Osteoblast (primary cell): ENCODE measurements around the gene DAO. TPM values are rescaled to one million over a fixed set of nuclear protein-coding genes. Genes with fewer than 3 reads are reported as not detected.

ENCODE experiments used
- DNase-seq: peaks from one replicate; pipeline ENCODE4 v3.0.0; 2011; ENCODE audit warnings: low spot score, mixed read lengths; ENCODE audit not compliant: insufficient read length; ENCODE audit errors: missing footprints
- H2AFZ ChIP-seq: 2 replicates; pipeline ENCODE4 v1.6.0; 2011; ENCODE audit warnings: mild to moderate bottlenecking, low read length
- H3K27ac ChIP-seq: 2 replicates; pipeline ENCODE4 v1.5.1; 2011; ENCODE audit warnings: mild to moderate bottlenecking, low read depth, low read length, moderate library complexity
- H3K27me3 ChIP-seq: 2 replicates; pipeline ENCODE4 v1.6.0; 2012; ENCODE audit warnings: mild to moderate bottlenecking, control low read depth, inconsistent platforms, low read length, moderate library complexity; ENCODE audit not compliant: insufficient read depth
- H3K36me3 ChIP-seq: 2 replicates; pipeline ENCODE4 v1.5.1; 2011; ENCODE audit warnings: mild to moderate bottlenecking, low read length, control low read depth, moderate library complexity; ENCODE audit not compliant: insufficient read depth
- H3K4me1 ChIP-seq: 2 replicates; pipeline ENCODE4 v1.5.1; 2011; ENCODE audit warnings: mild to moderate bottlenecking, low read length, control low read depth, moderate library complexity; ENCODE audit not compliant: insufficient read depth
- H3K4me2 ChIP-seq: 2 replicates; pipeline ENCODE4 v1.6.0; 2011; ENCODE audit warnings: mild to moderate bottlenecking, low read length; ENCODE audit not compliant: insufficient read depth
- H3K4me3 ChIP-seq: fragments of 200-600 bp; sonication (generic); 3 replicates; pipeline ENCODE4 v1.5.1; 2012; ENCODE audit warnings: mild to moderate bottlenecking, low read length, inconsistent platforms; ENCODE audit not compliant: insufficient read depth
- H3K79me2 ChIP-seq: 2 replicates; pipeline ENCODE4 v1.6.0; 2012; ENCODE audit warnings: mild to moderate bottlenecking, low read length, control low read depth, inconsistent platforms; ENCODE audit not compliant: insufficient read depth
- H3K9me3 ChIP-seq: 2 replicates; pipeline ENCODE4 v1.5.1; 2011; ENCODE audit warnings: low read depth, low read length, control low read depth
- H4K20me1 ChIP-seq: 2 replicates; pipeline ENCODE4 v1.6.0; 2012; ENCODE audit warnings: mild to moderate bottlenecking, low read length, control low read depth; ENCODE audit not compliant: insufficient read depth
- total RNA-seq: library from RNA; depleted of rRNA; stranded (reverse); fragments of >200 nt; gene quantifications from 2 replicates; pipeline ENCODE4 v1.2.3, GENCODE V29; 2012
- TF ChIP-seq, protein P1 (sequence below): IDR thresholded peaks from 2 replicates; pipeline ENCODE4 v1.5.1; 2011; ENCODE audit warnings: mild to moderate bottlenecking, low read depth, low read length, moderate library complexity; ENCODE audit errors: extremely low read depth

The DAO gene
- total RNA-seq = not detected in 2 replicates

DNA sequence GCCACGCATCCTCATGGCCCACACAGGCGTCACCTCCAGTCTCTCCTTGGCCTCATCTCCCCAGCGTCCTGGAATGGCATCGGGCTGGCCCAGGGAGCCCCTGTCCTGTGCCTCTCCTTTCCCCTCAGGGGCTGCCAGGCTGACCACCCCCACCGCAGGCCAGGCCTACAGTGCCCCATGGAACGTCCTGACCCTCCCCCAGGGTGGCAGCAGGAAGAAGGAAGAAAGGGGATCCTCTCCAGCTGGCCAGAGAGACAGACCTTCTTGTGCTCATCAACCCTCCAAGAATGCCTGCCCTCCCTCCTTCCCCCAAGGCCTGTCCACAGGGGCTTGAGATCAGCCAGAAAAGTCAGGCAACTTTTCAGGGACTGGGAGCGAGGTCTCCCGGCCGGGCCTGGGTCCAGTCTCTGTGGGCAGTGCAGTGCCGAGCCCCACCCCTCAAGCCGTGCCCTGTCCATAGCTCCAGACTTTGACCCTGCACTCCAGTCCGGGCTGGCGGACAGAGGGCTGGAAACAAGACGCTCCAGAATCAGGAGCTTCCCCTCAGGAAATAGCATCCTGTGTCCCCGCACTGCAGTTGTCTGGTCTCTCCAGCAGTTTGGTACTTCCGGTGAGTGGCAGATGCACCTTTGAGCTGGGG, at the start of gene DAO:
Gene DAO, plus strand, starts transcription at position 478 of the 640 bp plus-strand sequence. CDS start 4,915 bp downstream, outside the sequence.
- no peaks in the 10 kb centered on the region for H3K79me2 ChIP-seq
- H3K4me2 ChIP-seq = no peak within 1 kb of the TSS
- H3K36me3 ChIP-seq = no peaks in the 10 kb centered on the region
- no peak within 1 kb of the TSS for H2AFZ ChIP-seq
- no peaks in the 10 kb centered on the region for H3K9me3 ChIP-seq
- peaks cover 9% of the 10 kb centered on the region for H3K27me3 ChIP-seq
- TF ChIP-seq, protein P1, sequence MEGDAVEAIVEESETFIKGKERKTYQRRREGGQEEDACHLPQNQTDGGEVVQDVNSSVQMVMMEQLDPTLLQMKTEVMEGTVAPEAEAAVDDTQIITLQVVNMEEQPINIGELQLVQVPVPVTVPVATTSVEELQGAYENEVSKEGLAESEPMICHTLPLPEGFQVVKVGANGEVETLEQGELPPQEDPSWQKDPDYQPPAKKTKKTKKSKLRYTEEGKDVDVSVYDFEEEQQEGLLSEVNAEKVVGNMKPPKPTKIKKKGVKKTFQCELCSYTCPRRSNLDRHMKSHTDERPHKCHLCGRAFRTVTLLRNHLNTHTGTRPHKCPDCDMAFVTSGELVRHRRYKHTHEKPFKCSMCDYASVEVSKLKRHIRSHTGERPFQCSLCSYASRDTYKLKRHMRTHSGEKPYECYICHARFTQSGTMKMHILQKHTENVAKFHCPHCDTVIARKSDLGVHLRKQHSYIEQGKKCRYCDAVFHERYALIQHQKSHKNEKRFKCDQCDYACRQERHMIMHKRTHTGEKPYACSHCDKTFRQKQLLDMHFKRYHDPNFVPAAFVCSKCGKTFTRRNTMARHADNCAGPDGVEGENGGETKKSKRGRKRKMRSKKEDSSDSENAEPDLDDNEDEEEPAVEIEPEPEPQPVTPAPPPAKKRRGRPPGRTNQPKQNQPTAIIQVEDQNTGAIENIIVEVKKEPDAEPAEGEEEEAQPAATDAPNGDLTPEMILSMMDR = no peak
- no peaks in the 10 kb centered on the region for H4K20me1 ChIP-seq
- no peak for DNase-seq
- no peak within 1 kb of the TSS for H3K4me3 ChIP-seq
- no peak within 1 kb of the TSS for H3K27ac ChIP-seq
- H3K4me1 ChIP-seq = no peaks in the 10 kb centered on the region

DNA sequence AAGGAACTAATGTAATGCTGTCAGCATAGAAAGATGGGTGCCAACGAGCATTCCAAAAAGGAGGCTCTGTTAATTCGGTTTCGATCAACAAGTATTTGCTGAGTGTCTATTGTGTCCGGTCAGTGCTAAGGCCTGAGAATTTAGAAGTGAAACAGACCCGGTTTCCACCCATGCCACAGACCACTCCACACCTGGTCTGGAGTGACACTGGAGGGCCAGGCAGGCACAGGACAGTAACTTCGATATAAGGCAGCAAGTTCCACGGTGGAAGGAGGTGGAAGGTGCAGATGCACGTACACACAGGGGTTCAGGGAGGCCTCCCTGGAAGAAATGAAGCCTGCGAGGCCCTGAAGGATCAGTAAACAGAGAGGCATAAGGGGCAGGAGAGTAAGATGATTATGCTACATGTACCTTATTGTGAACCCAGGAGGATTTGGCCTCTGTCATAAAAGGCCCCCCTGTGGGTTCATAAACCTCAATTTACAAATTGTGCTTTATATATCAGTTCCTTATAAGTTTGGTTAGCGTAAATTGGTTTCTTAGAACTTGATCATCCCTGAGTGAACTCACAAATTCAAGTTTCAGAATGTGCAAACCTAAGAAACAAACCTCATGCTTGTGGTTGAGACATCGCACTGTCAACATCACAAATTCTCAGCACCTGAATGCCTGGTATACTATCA, 48.4 kb upstream of the DAO start:
- peaks cover 80% of the 10 kb centered on the region for H3K4me1 ChIP-seq
- no peaks in the 10 kb centered on the region for H3K9me3 ChIP-seq
- no peak for DNase-seq
- H3K27me3 ChIP-seq = no peaks in the 10 kb centered on the region
- peaks cover 72% of the 10 kb centered on the region for H3K79me2 ChIP-seq
- H3K27ac ChIP-seq = peak overlapping the region; percentile 99
- peaks cover 73% of the 10 kb centered on the region for H3K36me3 ChIP-seq
- no peak overlapping the region for H3K4me3 ChIP-seq
- H4K20me1 ChIP-seq = no peaks in the 10 kb centered on the region
- no peak overlapping the region for H3K4me2 ChIP-seq
- H2AFZ ChIP-seq = no peak overlapping the region
- TF ChIP-seq, protein P1 = no peak

DNA sequence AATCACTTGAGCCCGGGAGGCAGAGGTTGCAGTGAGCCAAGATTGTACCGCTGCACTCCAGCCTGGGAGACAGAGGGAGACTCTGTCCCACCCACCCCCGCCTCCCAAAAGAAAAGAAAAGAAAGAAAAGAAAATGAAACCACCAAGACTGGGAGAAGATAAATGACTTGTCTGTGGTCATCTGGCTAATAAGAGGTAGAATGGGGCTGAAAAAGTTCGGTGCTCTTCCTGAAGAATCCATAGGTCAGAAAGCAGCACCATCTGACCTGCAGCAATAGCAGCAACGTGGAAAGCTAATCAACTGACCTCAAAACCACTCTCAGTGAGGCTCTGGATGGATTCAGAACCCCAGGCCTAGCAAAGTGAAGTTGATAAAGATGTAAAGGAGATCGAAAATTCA, 47.7 kb upstream of the DAO start:
- peaks cover 77% of the 10 kb centered on the region for H3K36me3 ChIP-seq
- TF ChIP-seq, protein P1 = no peak

DNA sequence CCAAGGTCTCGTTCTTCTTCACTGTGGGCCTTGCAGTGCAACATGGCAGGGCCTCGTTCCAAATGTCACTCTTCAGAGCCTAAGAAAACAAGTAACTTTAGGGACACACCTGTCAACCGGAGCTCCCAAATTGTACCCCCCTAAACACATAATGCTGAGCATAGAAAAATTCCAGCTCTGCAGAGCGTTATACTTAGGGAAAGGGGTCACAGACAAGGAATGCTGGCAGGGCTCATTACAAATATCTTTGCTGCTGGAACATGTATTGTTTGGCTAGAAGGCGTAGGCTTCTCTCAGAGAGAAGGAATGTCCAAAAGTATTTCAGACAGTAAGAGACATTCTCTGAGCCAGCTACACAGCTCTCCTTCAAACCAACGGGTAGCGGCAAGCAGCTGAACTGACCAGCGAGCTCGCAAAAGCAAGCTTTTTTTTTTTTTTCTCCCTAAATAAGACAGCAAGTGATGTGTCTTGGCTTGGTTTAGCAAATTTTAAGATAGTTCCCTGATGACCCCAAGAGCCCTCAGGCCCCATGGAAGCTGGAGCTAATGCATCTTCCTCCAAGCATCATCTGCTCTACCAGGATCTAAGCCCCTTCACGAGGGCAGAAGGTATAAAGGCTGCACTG, 47.0 kb upstream of the DAO start:
- peaks cover 80% of the 10 kb centered on the region for H3K4me1 ChIP-seq
- peak overlapping the region; percentile 80 for H3K4me2 ChIP-seq
- peak overlapping the region; percentile 30 for H3K4me3 ChIP-seq

More for the DNA sequence above, 47.7 kb upstream of the DAO start:
- no peak overlapping the region for H3K4me3 ChIP-seq
- no peaks in the 10 kb centered on the region for H3K27me3 ChIP-seq
- H4K20me1 ChIP-seq = no peaks in the 10 kb centered on the region
- peaks cover 80% of the 10 kb centered on the region for H3K4me1 ChIP-seq
- peak overlapping the region; percentile 99 for H3K27ac ChIP-seq
- H3K79me2 ChIP-seq = peaks cover 80% of the 10 kb centered on the region
- H3K9me3 ChIP-seq = no peaks in the 10 kb centered on the region
- peak overlapping the region; percentile 80 for H3K4me2 ChIP-seq
- no peak for DNase-seq
- H2AFZ ChIP-seq = no peak overlapping the region

More for the DNA sequence above, 47.0 kb upstream of the DAO start:
- DNase-seq = no peak
- Histone ChIP-seq H3K36me3 (peaks cover 75% of the 10 kb centered on the region), H4K20me1 (no peaks in the 10 kb centered on the region), H3K27ac (peak overlapping the region; percentile 99), H2AFZ (no peak overlapping the region), H3K79me2 (peaks cover 80% of the 10 kb centered on the region), H3K27me3 (no peaks in the 10 kb centered on the region), H3K9me3 (no peaks in the 10 kb centered on the region)
- TF ChIP-seq, protein P1 = no peak
